BJ (cell line): ENCODE data around the gene NGDN. TPM values are rescaled to one million over a fixed set of nuclear protein-coding genes. Genes with fewer than 3 reads are reported as not detected.
"Not testable (repeated sequence)": the region's sequence is repeated elsewhere in the genome, so short reads cannot be mapped to it uniquely, and the experiment has no call there.

ENCODE experiments used
- CTCF ChIA-PET: fragments of 350-600 bp; formaldehyde crosslinking; extraction: SDS; loops from one replicate; lab custom pipeline; 2021; ENCODE audit warnings: antibody characterized with exemption, inconsistent platforms; lab: Yijun Ruan, JAX
- POLR2A ChIA-PET: fragments of 300-600 bp; sonication (Branson Sonifier 250); formaldehyde crosslinking; extraction: SDS; loops from one replicate; lab custom pipeline; 2021; ENCODE audit warnings: antibody characterized with exemption; lab: Charles Lee
- DNase-seq: peaks from one replicate; pipeline ENCODE4 v3.0.0-alpha.2; 2011; ENCODE audit warnings: low read depth
- H3K27me3 ChIP-seq: 2 replicates; pipeline ENCODE4 v1.6.0; 2011; ENCODE audit warnings: low read length; ENCODE audit not compliant: control insufficient read depth, insufficient read depth
- H3K36me3 ChIP-seq: 2 replicates; pipeline ENCODE4 v1.5.1; 2011; ENCODE audit warnings: low read length; ENCODE audit not compliant: control insufficient read depth, insufficient read depth
- H3K4me3 ChIP-seq: 2 replicates; pipeline ENCODE4 v1.5.1; 2011; ENCODE audit warnings: low read depth, mild to moderate bottlenecking, control low read depth, low read length
- polyA plus RNA-seq: library from polyadenylated mRNA; depleted of rRNA; stranded (reverse); fragments of >200 nt; gene quantifications from 2 replicates; pipeline ENCODE4 v1.2.3, GENCODE V29; 2011
- TF ChIP-seq, protein P1 (sequence below): IDR thresholded peaks from 2 replicates; pipeline ENCODE4 v1.5.1; 2011; ENCODE audit warnings: low read depth, mild to moderate bottlenecking, control low read depth, inconsistent platforms, low read length, moderate library complexity; ENCODE audit not compliant: insufficient read depth

Gene NGDN
- polyA plus RNA-seq, 1 experiment, result 34.5 TPM

DNA sequence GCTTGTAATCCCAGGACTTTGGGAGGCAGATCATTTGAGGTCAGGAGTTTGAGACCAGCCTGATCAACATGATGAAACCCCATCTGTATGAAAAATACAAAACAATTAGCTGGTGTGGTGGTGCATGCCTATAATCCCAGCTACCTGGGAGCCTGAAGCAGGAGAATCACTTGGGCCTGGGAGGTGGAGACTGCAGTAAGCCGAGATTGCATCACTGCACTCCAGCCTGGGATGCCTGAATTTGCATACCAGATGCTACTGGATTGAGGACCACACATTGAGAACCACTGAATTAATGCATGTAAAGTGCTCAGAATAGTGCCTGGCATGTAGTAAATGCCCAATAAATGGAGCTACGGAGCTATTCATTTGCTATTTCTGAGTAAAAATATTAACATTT lies 19.1 kb upstream of the NGDN start:
- ChIA-PET CTCF (no interaction called here), POLR2A (no interaction called here)
- DNase-seq, result no peak
- Histone ChIP-seq H3K36me3 (no peaks in the 10 kb centered on the region), H3K27me3 (peaks cover 2% of the 10 kb centered on the region), H3K4me3 (no peak overlapping the region)
- TF ChIP-seq, protein P1, sequence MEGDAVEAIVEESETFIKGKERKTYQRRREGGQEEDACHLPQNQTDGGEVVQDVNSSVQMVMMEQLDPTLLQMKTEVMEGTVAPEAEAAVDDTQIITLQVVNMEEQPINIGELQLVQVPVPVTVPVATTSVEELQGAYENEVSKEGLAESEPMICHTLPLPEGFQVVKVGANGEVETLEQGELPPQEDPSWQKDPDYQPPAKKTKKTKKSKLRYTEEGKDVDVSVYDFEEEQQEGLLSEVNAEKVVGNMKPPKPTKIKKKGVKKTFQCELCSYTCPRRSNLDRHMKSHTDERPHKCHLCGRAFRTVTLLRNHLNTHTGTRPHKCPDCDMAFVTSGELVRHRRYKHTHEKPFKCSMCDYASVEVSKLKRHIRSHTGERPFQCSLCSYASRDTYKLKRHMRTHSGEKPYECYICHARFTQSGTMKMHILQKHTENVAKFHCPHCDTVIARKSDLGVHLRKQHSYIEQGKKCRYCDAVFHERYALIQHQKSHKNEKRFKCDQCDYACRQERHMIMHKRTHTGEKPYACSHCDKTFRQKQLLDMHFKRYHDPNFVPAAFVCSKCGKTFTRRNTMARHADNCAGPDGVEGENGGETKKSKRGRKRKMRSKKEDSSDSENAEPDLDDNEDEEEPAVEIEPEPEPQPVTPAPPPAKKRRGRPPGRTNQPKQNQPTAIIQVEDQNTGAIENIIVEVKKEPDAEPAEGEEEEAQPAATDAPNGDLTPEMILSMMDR, result no peak

DNA sequence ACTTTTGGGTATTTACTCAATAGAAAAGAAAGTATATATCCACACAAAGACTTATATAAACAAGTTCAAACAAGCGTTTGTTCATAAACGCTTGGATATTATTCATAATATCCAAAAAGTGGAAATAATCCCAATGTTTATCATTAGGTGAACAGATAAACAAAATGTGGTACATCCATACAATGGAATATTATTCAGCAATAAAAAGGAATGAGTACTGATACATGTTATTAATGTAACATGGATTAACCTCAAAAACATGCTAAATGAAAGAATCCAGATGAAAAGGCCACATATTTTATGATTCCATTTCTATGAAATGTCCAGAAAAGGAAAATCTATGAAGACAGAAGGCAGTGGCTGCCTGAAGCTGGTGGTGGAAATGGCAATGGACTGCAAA lies 17.3 kb upstream of the NGDN start:
- Histone ChIP-seq H3K4me3 (no peak overlapping the region), H3K27me3 (peaks cover 2% of the 10 kb centered on the region), H3K36me3 (no peaks in the 10 kb centered on the region)
- no peak for DNase-seq
- CTCF ChIA-PET, result no interaction called here
- TF ChIP-seq, protein P1, result no peak
- POLR2A ChIA-PET, result no interaction called here

DNA sequence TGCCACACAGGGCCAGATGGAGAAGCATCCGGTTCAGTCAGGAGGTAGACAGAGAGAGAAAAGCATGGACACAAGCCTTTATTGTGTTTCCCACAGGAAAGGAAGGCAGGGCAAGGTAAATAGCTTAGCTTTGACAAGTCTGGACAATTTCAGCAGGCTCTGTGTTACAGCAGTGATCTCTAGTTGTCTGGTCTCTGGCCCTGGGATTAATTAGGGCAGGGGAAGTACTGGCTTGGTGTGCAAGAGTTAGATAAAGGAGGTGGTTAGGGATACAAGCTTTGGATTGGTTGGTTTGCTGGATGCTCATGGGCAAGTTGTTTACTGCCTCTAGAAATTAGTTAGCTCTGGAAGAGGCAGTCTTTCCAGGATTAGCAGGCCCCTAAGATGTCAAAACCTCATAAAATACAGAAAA lies 15.1 kb upstream of the NGDN start:
- ChIA-PET POLR2A (no interaction called here), CTCF (no interaction called here)
- TF ChIP-seq, protein P1, result no peak
- DNase-seq, result no peak
- no peak overlapping the region for H3K4me3 ChIP-seq
- peaks cover 2% of the 10 kb centered on the region; the same call in 1 of the 2 replicates for H3K27me3 ChIP-seq
- no peaks in the 10 kb centered on the region for H3K36me3 ChIP-seq

DNA sequence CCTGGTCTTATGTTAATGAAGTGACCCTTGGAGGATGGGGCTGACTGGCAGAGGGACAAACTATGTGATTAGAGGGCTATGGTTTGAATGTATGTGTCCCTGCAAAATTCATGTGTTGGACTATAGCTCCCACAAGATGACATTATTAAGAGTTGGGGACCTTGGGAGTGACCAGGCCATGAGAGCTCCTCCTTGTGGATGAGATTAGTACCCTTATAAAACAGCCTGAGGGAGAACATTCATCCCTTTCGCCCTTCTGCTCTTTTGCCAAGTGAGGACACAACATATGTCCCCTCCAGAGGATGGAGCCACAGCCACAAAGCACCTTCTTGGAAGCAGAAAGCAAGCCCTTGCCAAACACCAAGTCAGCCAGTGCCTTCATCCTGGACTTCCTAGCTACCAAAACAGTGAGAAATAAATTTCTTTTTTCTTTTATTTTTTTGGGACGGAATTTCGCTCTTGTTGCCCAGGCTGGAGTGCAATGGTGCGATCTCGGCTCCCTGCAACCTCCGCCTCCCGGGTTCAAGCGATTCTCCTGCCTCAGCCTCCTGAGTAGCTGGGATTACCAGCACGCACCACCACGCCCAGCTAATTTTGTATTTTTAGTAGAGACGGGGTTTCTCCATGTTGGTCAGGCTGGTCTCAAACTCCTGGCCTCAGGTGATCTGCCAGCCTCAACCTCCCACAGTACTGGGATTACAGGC lies 12.5 kb upstream of the NGDN start:
- DNase-seq, H3K4me3 ChIP-seq, H3K36me3 ChIP-seq, H3K27me3 ChIP-seq, CTCF ChIA-PET, POLR2A ChIA-PET: not testable (repeated sequence)
- TF ChIP-seq, protein P1, result peak; percentile 19; the same call in 1 of the 2 replicates

DNA sequence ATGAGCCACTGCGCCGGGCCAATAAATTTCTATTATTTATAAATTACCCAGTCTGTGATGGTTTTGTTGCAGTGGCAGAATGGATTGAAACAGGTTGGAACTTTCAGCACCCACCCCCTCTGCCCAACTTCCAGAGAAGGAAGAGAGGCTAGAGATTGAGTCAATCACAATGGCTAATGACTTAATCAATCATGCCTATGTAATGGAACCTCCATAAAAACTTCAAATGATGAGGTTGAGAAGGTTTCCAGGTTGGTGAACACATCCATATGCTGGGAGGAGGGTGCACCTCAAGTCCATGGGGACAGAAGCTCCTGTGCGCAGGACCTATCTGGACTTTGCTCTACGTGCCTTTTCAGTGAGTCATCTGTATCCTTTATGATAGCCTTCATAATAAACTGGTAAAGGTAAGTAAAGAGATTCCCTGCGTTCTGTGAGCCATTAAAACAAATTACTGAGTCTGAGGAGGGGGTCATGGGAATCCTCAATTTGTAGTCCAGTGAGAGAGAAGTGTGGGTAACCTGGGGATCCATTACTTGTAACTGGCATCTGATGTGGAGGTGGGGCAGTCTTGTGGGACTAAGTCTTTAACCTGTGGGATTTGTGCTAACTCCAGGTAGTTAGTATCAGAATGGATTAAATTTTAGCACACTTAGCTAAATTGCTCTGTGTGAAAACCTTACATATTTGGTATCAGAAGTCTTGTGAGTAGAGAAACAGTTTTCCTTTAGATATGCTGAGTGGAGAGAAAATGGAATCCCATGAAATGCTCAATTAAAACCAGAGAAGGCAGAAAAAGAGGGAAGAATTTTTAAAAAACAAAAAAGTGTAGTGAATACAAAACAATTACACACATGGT lies 11.7 kb upstream of the NGDN start:
- H3K27me3 ChIP-seq, result peaks cover 4% of the 10 kb centered on the region
- ChIA-PET POLR2A (no interaction called here), CTCF (interaction anchor here (1.2 kb wide), 1 partner anchor 18 kb away, joined by 3 read pairs; no protein-coding TSS in a partner anchor)
- TF ChIP-seq, protein P1, result no peak
- no peak for DNase-seq
- H3K36me3 ChIP-seq, result no peaks in the 10 kb centered on the region
- no peak overlapping the region for H3K4me3 ChIP-seq
